H1 (cell line): ENCODE measurements around the gene ARF3. TPM values are rescaled to one million over a fixed set of nuclear protein-coding genes. Genes with fewer than 3 reads are reported as not detected.

ENCODE experiments used
- EZH2 ChIP-seq: fragments of 200-600 bp; sonication (generic); IDR thresholded peaks from 2 replicates; pipeline ENCODE4 v1.7.1; 2012; ENCODE audit warnings: low read depth, mild to moderate bottlenecking, moderate library complexity, low read length, inconsistent platforms; ENCODE audit not compliant: severe bottlenecking
- HDAC6 ChIP-seq: IDR thresholded peaks from one replicate; pipeline ENCODE4 v1.7.1; 2012; ENCODE audit warnings: low read depth, mild to moderate bottlenecking, inconsistent platforms, low read length, moderate library complexity
- NANOG ChIP-seq: IDR thresholded peaks from 2 replicates; pipeline ENCODE4 v1.6.1; 2011; ENCODE audit warnings: low read length, low read depth, mild to moderate bottlenecking, inconsistent platforms; ENCODE audit not compliant: insufficient read depth, poor library complexity, severe bottlenecking
- NRF1 ChIP-seq: IDR thresholded peaks from 2 replicates; pipeline ENCODE4 v1.6.1; 2011; ENCODE audit warnings: mild to moderate bottlenecking, low read depth, low read length, improper control_type of control experiment
- RAD21 ChIP-seq, 2 experiments: IDR thresholded peaks in 1 of 2; conservative IDR thresholded peaks in 1 of 2; 2 replicates each; pipeline ENCODE4 v1.6.1; 2011; ENCODE audit warnings: low read depth in 2 of 2, low read length in 2 of 2, improper control_type of control experiment in 1 of 2, inconsistent platforms in 1 of 2, mild to moderate bottlenecking in 1 of 2, moderate library complexity in 1 of 2
- polyA plus RNA-seq, 7 experiments: library from polyadenylated mRNA; depleted of rRNA in 3 of 7; stranded (reverse) in 5 of 7; unstranded in 2 of 7; fragments of >200 nt in 5 of 7; fragments of 200-250 nt in 2 of 7; gene quantifications; 1 replicate in 5 of 7; 2 replicates in 1 of 7; 4 replicates in 1 of 7; pipeline versions ENCODE4 v1.2.1 to v1.2.3, GENCODE V29; 2011 to 2013; ENCODE audit warnings: missing spikeins in 2 of 7, mixed read lengths in 2 of 7
- total RNA-seq: library from RNA; stranded (reverse); fragmentation: NEBNext Ultra II Directional; extraction: Animal tissue kit (Norgen Biotek cat#: 25700); gene quantifications from 2 replicates; pipeline ENCODE4 v1.2.1, GENCODE V29; 2021

The ARF3 gene
- total and polyA plus RNA-seq, 2 of the 8 experiments (the other 6 are each of a cell fraction or from before 2014, with no cell fraction given), result 231 to 250 TPM

DNA sequence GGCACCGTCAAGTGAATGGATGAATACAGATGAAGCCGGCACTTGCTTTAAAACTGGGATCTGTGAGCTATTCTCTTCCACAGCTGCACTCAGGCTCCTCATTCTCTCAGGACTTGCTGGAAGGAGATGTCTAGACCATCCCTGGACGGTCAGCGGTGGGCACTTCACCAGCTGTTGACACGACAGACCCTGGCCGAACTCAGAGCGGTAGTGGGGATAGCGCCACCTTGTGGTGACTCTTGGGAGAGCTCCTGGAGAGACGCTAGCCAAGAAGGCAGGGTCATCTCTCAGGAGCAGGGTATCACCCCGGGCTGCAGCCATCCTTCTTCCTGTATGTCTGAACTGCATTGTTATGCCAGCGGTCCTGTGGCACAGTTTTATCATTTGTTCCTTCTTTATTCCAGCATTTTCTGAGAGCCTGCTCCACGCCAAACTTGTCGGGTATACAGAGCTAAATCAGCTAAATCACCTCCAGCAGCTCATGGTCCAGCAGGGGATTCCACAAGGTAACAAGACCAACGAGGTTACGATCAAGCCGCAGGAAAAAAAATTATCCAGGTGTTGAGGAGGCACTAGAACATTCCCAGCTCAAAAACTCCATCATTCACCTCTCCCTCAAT, 30.9 kb upstream of the ARF3 start (continued):
- TF ChIP-seq HDAC6, result no peak
- peak; percentile 56 to 65 for TF ChIP-seq RAD21 (IDR thresholded peaks at IDR 0.05 in 1 of 2, conservative IDR thresholded peaks at IDR 0.05 in 1 of 2; ENCODE audit: low read depth in 2 of 2, low read length in 2 of 2)
- peak; percentile 18 for TF ChIP-seq EZH2
- no peak for TF ChIP-seq NANOG
- TF ChIP-seq NRF1, result no peak
